ENCODE results near the gene NRDC. TPM values are rescaled to one million over a fixed set of nuclear protein-coding genes. Genes with fewer than 3 reads are reported as not detected.
A peak's percentile ranks its signal among the peaks of the same experiment; 100 is the strongest.

NRDC gene
- total and polyA plus RNA-seq, 9 of the 15 experiments (the other 6 are each of a cell fraction or from before 2014, with no cell fraction given), result 102 to 371 (median 201) TPM

DNA sequence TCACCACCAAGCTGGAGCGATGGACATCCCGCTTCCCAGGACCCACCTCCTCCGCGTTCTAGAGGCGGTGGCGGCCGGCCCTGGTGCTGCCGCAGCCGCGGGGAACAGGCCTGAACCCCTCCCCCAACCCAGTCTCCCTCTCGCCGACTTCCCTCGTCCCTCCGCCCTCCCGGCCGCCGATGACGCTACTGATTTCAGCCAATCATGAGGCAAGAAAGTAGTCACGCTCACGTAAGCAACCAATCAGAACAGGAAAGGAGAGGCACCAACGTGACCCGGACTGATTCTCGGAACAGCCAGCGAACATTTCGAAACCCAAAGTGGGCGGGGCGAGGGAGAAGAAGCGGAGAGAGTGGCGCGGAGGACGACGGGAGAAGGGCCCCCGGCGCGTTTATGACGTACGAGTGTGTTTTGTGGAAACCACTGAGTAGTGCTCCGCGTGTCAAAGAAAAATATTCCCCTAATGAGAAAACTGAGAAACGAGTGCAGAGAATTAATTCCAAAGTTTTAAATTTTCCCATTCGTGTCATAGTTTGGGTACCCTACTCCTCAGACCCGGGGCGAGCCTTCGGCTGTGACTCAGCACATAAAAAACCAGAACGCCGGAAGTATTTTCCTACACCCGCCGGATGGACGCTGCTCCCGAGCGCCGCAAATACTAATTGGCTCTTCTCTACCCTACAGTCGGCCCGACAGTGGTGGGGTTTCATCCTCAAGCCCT lies at the start of gene NRDC (continued):
- TF ChIP-seq, protein P1, sequence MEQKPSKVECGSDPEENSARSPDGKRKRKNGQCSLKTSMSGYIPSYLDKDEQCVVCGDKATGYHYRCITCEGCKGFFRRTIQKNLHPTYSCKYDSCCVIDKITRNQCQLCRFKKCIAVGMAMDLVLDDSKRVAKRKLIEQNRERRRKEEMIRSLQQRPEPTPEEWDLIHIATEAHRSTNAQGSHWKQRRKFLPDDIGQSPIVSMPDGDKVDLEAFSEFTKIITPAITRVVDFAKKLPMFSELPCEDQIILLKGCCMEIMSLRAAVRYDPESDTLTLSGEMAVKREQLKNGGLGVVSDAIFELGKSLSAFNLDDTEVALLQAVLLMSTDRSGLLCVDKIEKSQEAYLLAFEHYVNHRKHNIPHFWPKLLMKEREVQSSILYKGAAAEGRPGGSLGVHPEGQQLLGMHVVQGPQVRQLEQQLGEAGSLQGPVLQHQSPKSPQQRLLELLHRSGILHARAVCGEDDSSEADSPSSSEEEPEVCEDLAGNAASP (IDR thresholded peaks at IDR 0.05), result no peak
- TF ChIP-seq RBM25 (IDR thresholded peaks at IDR 0.05; ENCODE audit: low read depth, low read length, severe bottlenecking) (peak; percentile 47), ZNF354B (CRISPR knock-in tag; IDR thresholded peaks at IDR 0.05) (no peak), XRCC5 (IDR thresholded peaks at IDR 0.05; ENCODE audit: low read depth, low read length) (no peak; the same call in 1 of the 2 replicates), ZNF584 (CRISPR knock-in tag; IDR thresholded peaks at IDR 0.05; ENCODE audit: low read depth) (no peak), SRSF7 (optimal IDR thresholded peaks at IDR 0.05; ENCODE audit: low read depth, low read length) (no peak), TCF3 (CRISPR knock-in tag; IDR thresholded peaks at IDR 0.05) (no peak), ARNT (IDR thresholded peaks at IDR 0.05) (peak in 1 of 2 experiments; percentile 39; a peak in 1 of 4 replicates), PTRF (tag; IDR thresholded peaks at IDR 0.05) (no peak), GABPB1 (CRISPR knock-in tag; IDR thresholded peaks at IDR 0.05) (peak; percentile 56), SMC3 (conservative IDR thresholded peaks at IDR 0.05; ENCODE audit: insufficient read depth, low read depth, low read length) (no peak), PTTG1 (tag; IDR thresholded peaks at IDR 0.05; ENCODE audit: low read depth) (no peak), DACH1 (IDR thresholded peaks at IDR 0.05; ENCODE audit: partially characterized antibody) (no peak), FOXJ3 (CRISPR knock-in tag; IDR thresholded peaks at IDR 0.05) (no peak), ESRRA (IDR thresholded peaks at IDR 0.05; ENCODE audit: borderline replicate concordance, low read depth) (peak; percentile 54; the same call in 1 of the 2 replicates), ZSCAN32 (CRISPR knock-in tag; IDR thresholded peaks at IDR 0.05) (no peak), NFE2 (IDR thresholded peaks at IDR 0.05; ENCODE audit: low read depth) (peak; percentile 94), NR3C1 (CRISPR knock-in tag; IDR thresholded peaks at IDR 0.05) (no peak), SIX5 (IDR thresholded peaks at IDR 0.05; ENCODE audit: borderline replicate concordance in 1 of 2, insufficient read depth in 1 of 2, low read depth in 1 of 2, low read length in 2 of 2) (0 out of 4 replicates have a peak, but pooled peaks of 1 of the 2 experiments have one; percentile 8), FOXK2 (conservative IDR thresholded peaks at IDR 0.05 in 1 of 2, IDR thresholded peaks at IDR 0.05 in 1 of 2; ENCODE audit: low read depth in 2 of 2) (peak; percentile 70 to 89; a peak in 3 of 4 replicates), HOXB6 (CRISPR knock-in tag; IDR thresholded peaks at IDR 0.05; ENCODE audit: borderline replicate concordance) (no peak), MTA3 (IDR thresholded peaks at IDR 0.05; ENCODE audit: borderline replicate concordance) (peak; percentile 87)
- TF ChIP-seq, protein P2, sequence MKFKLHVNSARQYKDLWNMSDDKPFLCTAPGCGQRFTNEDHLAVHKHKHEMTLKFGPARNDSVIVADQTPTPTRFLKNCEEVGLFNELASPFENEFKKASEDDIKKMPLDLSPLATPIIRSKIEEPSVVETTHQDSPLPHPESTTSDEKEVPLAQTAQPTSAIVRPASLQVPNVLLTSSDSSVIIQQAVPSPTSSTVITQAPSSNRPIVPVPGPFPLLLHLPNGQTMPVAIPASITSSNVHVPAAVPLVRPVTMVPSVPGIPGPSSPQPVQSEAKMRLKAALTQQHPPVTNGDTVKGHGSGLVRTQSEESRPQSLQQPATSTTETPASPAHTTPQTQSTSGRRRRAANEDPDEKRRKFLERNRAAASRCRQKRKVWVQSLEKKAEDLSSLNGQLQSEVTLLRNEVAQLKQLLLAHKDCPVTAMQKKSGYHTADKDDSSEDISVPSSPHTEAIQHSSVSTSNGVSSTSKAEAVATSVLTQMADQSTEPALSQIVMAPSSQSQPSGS (CRISPR knock-in tag; IDR thresholded peaks at IDR 0.05), result no peak
- TF ChIP-seq, protein P3, sequence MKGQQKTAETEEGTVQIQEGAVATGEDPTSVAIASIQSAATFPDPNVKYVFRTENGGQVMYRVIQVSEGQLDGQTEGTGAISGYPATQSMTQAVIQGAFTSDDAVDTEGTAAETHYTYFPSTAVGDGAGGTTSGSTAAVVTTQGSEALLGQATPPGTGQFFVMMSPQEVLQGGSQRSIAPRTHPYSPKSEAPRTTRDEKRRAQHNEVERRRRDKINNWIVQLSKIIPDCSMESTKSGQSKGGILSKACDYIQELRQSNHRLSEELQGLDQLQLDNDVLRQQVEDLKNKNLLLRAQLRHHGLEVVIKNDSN (CRISPR knock-in tag; IDR thresholded peaks at IDR 0.05), result peak; percentile 96
- TF ChIP-seq, protein P4, sequence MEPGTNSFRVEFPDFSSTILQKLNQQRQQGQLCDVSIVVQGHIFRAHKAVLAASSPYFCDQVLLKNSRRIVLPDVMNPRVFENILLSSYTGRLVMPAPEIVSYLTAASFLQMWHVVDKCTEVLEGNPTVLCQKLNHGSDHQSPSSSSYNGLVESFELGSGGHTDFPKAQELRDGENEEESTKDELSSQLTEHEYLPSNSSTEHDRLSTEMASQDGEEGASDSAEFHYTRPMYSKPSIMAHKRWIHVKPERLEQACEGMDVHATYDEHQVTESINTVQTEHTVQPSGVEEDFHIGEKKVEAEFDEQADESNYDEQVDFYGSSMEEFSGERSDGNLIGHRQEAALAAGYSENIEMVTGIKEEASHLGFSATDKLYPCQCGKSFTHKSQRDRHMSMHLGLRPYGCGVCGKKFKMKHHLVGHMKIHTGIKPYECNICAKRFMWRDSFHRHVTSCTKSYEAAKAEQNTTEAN (CRISPR knock-in tag; IDR thresholded peaks at IDR 0.05), result no peak; the same call in 1 of the 2 replicates
